ENCODE results near the gene OGFR.

DNA sequence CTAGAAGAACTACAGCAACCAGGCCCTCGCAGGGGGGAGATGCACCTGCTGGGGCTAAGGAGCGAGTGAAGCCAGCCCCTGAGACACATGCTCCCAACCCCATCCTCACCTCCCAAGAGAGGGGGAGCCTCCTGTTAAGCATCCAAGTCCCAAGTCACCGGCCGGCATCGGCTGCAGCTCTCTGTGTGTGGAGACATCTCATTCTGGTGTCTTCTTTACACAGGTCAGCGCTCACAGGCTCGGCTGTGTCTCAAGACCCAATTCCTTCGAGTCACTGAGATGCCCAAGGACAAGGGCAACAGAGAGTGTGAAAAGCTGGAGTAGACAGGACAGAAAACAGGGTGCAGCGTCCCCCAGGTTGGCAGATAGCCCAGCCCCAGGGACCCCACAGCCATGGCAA is 29.4 kb upstream of the OGFR start:
- TF ChIP-seq, protein P1, sequence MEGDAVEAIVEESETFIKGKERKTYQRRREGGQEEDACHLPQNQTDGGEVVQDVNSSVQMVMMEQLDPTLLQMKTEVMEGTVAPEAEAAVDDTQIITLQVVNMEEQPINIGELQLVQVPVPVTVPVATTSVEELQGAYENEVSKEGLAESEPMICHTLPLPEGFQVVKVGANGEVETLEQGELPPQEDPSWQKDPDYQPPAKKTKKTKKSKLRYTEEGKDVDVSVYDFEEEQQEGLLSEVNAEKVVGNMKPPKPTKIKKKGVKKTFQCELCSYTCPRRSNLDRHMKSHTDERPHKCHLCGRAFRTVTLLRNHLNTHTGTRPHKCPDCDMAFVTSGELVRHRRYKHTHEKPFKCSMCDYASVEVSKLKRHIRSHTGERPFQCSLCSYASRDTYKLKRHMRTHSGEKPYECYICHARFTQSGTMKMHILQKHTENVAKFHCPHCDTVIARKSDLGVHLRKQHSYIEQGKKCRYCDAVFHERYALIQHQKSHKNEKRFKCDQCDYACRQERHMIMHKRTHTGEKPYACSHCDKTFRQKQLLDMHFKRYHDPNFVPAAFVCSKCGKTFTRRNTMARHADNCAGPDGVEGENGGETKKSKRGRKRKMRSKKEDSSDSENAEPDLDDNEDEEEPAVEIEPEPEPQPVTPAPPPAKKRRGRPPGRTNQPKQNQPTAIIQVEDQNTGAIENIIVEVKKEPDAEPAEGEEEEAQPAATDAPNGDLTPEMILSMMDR (IDR thresholded peaks at IDR 0.05) = no peak
- TF ChIP-seq EZH2 (IDR thresholded peaks at IDR 0.05; ENCODE audit: borderline replicate concordance, insufficient read depth, low read depth, low read length, poor library complexity, severe bottlenecking) = no peak

Data from B cell (primary cell).